Gastrocnemius medialis (tissue), 4 donors: ENCODE measurements around the gene ROR2. TPM values are rescaled to one million over a fixed set of nuclear protein-coding genes. Genes with fewer than 3 reads are reported as not detected.

Source experiments
- ATAC-seq, 2 donors: fragments of 150-250 bp; one replicate each; pipeline ENCODE4 v1.9.1; 2016
- DNase-seq, 2 donors: peaks; one replicate each; pipeline ENCODE4 v3.0.0-alpha.2; 2019
- H3K27ac ChIP-seq, 4 donors: fragments of 200-600 bp; sonication (generic); 1 replicate in 1 of 4; 2 replicates in 3 of 4; pipeline ENCODE4 v1.5.1; 2016 to 2018; ENCODE audit warnings: mild to moderate bottlenecking in 2 of 4, moderate library complexity in 1 of 4
- H3K27me3 ChIP-seq, 3 donors: fragments of 200-600 bp; sonication (generic) in 2 of 3; 1 replicate in 1 of 3; 2 replicates in 2 of 3; pipeline versions ENCODE4 v1.5.1 to v1.6.0; 2016 to 2019; ENCODE audit warnings: mild to moderate bottlenecking in 1 of 3, moderate library complexity in 1 of 3
- H3K36me3 ChIP-seq, 2 donors: fragments of 200-600 bp; sonication (generic) in 1 of 2; one replicate each; pipeline ENCODE4 v1.5.1; 2017 to 2018
- H3K4me1 ChIP-seq, 2 donors: fragments of 200-600 bp; sonication (generic) in 1 of 2; one replicate each; pipeline ENCODE4 v1.5.1; 2016 to 2017; ENCODE audit warnings: mild to moderate bottlenecking in 2 of 2
- H3K4me3 ChIP-seq, 4 donors: fragments of 200-600 bp; sonication (generic) in 3 of 4; 1 replicate in 1 of 4; 2 replicates in 3 of 4; pipeline ENCODE4 v1.5.1; 2016 to 2019; ENCODE audit warnings: mild to moderate bottlenecking in 2 of 4
- H3K9me3 ChIP-seq, 3 donors: fragments of 200-600 bp; sonication (generic) in 2 of 3; 1 replicate in 1 of 3; 2 replicates in 2 of 3; pipeline ENCODE4 v1.5.1; 2016 to 2019
- CTCF ChIP-seq, 5 experiments: fragments of 450-650 bp in 3 of 5; fragments of 200-600 bp in 2 of 5; sonication (generic) in 2 of 5; IDR thresholded peaks in 4 of 5; conservative IDR thresholded peaks in 1 of 5; 1 replicate in 4 of 5; 2 replicates in 1 of 5; pipeline ENCODE4 v1.5.1; 2016 to 2019; ENCODE audit warnings: antibody characterized with exemption in 5 of 5, mild to moderate bottlenecking in 3 of 5, moderate library complexity in 3 of 5
- POLR2A ChIP-seq, 2 donors: fragments of 450-650 bp; IDR thresholded peaks; one replicate each; pipeline ENCODE4 v1.6.1; 2017; ENCODE audit warnings: antibody characterized with exemption in 2 of 2, mild to moderate bottlenecking in 2 of 2, moderate library complexity in 2 of 2
- in situ Hi-C, 4 donors: fragments of 200-750 bp; cut with MboI; loops; one replicate each; pipeline versions ENCODE4 v1.15.0 to v1.8.0; 2017; ENCODE audit warnings: low sequenced_read_pairs in 4 of 4
- intact Hi-C: fragments of 100-400 bp; cut with DNase I; formaldehyde crosslinking; loops from one replicate; pipeline ENCODE4 v1.15.1; 2023; ENCODE audit warnings: low total_unique reads
- total RNA-seq, 4 donors: library from RNA; depleted of rRNA; stranded (reverse); fragments of >200 nt; gene quantifications; one replicate each; pipeline versions ENCODE4 v1.1.0 to v1.2.3, GENCODE V29; 2016

Gene ROR2
- total RNA-seq, 4 donors from 2014 or later: 0.15 to 1.2 (median 0.61) TPM

GRCh38 chr9:91915524-91916263 is 34.3 kb downstream of the ROR2 start:
- Histone ChIP-seq H3K4me1 (no peaks in the 10 kb centered on the region), H3K27ac (no peak overlapping the region), H3K4me3 (no peak overlapping the region), H3K36me3 (no peaks in the 10 kb centered on the region), H3K9me3 (no peaks in the 10 kb centered on the region), H3K27me3 (no peaks in the 10 kb centered on the region)
- ATAC-seq: no peak
- intact Hi-C loops: no loop called here
- in situ Hi-C loops: no loop called here
- no peak for DNase-seq
- TF ChIP-seq POLR2A (IDR thresholded peaks at IDR 0.05) (no peak), CTCF (IDR thresholded peaks at IDR 0.05 in 4 of 5, conservative IDR thresholded peaks at IDR 0.05 in 1 of 5) (no peak)

- in situ Hi-C loops: no loop called here
- no peaks in the 10 kb centered on the region for H3K9me3 ChIP-seq
- ATAC-seq (no peak), DNase-seq (no peak)
- intact Hi-C loops: no loop called here
- H3K36me3 ChIP-seq: no peaks in the 10 kb centered on the region
- no peak overlapping the region for H3K4me3 ChIP-seq
- TF ChIP-seq POLR2A (IDR thresholded peaks at IDR 0.05): no peak
- no peak for TF ChIP-seq CTCF (IDR thresholded peaks at IDR 0.05 in 4 of 5, conservative IDR thresholded peaks at IDR 0.05 in 1 of 5)
- no peaks in the 10 kb centered on the region for H3K4me1 ChIP-seq
- no peak overlapping the region for H3K27ac ChIP-seq
- H3K27me3 ChIP-seq: no peaks in the 10 kb centered on the region
Measured at GRCh38 chr9:91914937-91915336, 35.1 kb downstream of the ROR2 start.

GRCh38 chr9:91914404-91914803 is 35.6 kb downstream of the ROR2 start:
- in situ Hi-C loops: no loop called here
- Histone ChIP-seq H3K4me3 (no peak overlapping the region), H3K9me3 (no peaks in the 10 kb centered on the region), H3K36me3 (no peaks in the 10 kb centered on the region), H3K4me1 (no peaks in the 10 kb centered on the region), H3K27me3 (no peaks in the 10 kb centered on the region), H3K27ac (no peak overlapping the region)
- TF ChIP-seq CTCF (IDR thresholded peaks at IDR 0.05 in 4 of 5, conservative IDR thresholded peaks at IDR 0.05 in 1 of 5): no peak
- TF ChIP-seq POLR2A (IDR thresholded peaks at IDR 0.05): no peak
- intact Hi-C loops: no loop called here
- ATAC-seq (no peak), DNase-seq (no peak)

GRCh38 chr9:91913986-91914385 is 36.0 kb downstream of the ROR2 start:
- TF ChIP-seq POLR2A (IDR thresholded peaks at IDR 0.05) (no peak), CTCF (IDR thresholded peaks at IDR 0.05 in 4 of 5, conservative IDR thresholded peaks at IDR 0.05 in 1 of 5) (no peak)
- in situ Hi-C loops: no loop called here

GRCh38 chr9:91913096-91913495 is 36.9 kb downstream of the ROR2 start:
- ATAC-seq: no peak
- in situ Hi-C loops: no loop called here
- TF ChIP-seq POLR2A (IDR thresholded peaks at IDR 0.05) (no peak), CTCF (IDR thresholded peaks at IDR 0.05 in 4 of 5, conservative IDR thresholded peaks at IDR 0.05 in 1 of 5) (no peak)
- Histone ChIP-seq H3K9me3 (no peaks in the 10 kb centered on the region), H3K27ac (no peak overlapping the region), H3K4me1 (no peaks in the 10 kb centered on the region), H3K27me3 (no peaks in the 10 kb centered on the region), H3K36me3 (no peaks in the 10 kb centered on the region), H3K4me3 (no peak overlapping the region)
- no peak for DNase-seq
- intact Hi-C loops: no loop called here

More at GRCh38 chr9:91913986-91914385, 36.0 kb downstream of the ROR2 start:
- ATAC-seq (no peak), DNase-seq (no peak)
- Histone ChIP-seq H3K27me3 (no peaks in the 10 kb centered on the region), H3K36me3 (no peaks in the 10 kb centered on the region), H3K9me3 (no peaks in the 10 kb centered on the region), H3K4me1 (no peaks in the 10 kb centered on the region), H3K27ac (no peak overlapping the region), H3K4me3 (no peak overlapping the region)
- intact Hi-C loops: no loop called here
